ENCODE results near the gene GARIN1A.
"Not testable (repeated sequence)": the region's sequence is repeated elsewhere in the genome, so short reads cannot be mapped to it uniquely, and the experiment has no call there.

The GARIN1A gene

DNA sequence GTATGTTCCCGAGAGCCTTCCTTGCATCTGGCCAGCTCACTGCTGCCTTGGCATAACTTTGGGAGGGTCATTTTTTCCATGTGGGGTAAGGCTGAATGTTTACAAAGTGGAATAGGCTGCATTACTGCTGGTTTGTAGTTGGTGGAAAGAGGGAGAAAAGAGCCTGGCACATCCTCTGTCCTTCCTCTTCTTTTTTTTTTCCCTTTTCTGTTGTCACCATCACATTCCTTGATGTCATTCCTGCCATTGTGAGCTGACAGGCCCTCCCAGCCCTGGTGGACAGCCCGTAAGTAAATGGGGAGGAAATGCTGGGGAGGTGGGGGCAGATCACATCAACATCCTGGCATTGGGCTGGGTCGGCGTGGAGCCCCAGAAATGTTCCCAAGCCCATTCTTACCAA is at the start of gene GARIN1A:
TSS of gene GARIN1A (plus strand) at position 301 of the 400 bp plus-strand sequence. CDS start 106 bp downstream, outside the sequence.
- FAIRE-seq (no peak), DNase-seq (ENCODE audit: insufficient read length, low spot score) (no peak)

DNA sequence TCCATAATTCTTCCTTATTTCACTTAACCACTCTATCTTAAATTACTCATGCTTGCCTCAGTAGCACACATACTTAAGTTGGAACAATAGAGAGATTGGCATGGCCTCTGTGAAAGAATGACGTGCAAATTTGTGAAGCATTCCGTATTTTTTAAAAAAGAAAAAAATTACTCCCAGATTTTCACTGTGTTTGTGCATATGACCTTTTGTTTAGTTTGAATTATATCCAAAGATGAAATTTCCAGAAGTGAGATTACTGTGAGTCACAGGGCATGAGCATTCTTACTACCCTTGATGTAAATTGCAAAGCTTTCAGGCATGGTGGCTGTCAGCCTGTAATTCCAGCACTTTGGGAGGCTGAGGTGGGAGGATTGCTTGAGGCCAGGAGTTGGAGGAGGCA is 45.0 kb upstream of the GARIN1A start:
- not testable (repeated sequence) for DNase-seq (ENCODE audit: insufficient read length, low spot score); FAIRE-seq

DNA sequence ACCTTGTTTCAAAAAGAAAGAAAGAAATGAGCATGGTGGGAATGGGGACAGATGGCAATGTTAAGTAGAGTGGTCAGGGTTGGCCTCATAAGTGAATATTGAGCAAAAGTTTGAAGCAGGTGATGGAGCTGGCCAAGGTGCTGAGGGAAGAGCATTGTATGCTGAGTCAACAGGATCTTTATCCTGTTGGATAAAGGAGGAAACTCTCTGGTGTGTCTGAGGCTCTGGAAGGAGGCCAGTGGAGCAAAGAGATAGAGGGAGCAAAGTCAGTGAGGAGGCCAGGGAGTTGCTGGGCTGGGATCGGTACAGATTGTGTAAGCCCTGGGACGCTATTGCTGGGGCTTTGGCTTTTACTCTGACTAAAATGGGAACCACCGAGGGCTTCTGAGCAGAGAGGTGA is 38.2 kb upstream of the GARIN1A start:
- not testable (repeated sequence) for DNase-seq (ENCODE audit: insufficient read length, low spot score); FAIRE-seq

DNA sequence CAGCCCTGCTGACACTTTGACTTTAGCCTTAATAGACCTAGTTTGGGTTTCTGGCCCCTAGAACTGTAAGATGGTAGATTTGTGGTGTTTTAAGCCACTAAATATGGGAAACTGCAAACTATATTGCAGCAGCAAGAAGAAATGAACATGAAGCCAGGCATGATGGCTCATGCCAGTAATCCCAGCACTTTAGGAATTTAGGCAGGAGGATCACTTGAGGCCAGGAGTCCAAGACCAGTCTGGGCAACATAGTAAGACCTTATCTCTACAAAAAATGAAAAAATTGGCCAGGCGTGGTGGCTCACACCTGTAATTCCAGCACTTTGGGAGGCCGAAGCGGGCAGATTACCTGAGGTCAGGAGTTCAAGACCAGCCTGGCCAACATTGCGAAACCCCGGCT is 26.9 kb upstream of the GARIN1A start:
- not testable (repeated sequence) for FAIRE-seq; DNase-seq (ENCODE audit: insufficient read length, low spot score)

DNA sequence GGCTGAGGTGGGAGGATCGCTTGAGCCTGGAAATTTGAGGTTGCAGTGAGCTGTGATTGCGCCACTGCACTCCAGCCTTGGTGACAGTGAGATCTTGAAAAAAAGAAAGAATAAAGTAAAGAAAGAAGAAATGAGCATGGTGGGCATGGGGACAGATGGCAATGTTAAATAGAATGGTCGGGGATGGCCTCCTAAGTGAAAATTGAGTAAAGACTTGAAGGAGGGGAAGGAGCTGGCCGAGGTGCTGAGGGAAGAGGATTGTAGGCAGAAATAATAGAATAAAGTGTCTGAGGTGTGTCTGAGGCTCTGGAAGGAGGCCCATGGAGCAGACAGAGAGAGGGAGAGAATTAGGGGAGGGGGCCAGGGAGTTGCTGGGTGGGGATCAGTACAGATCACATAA is 26.2 kb upstream of the GARIN1A start:
- DNase-seq (ENCODE audit: insufficient read length, low spot score); FAIRE-seq: not testable (repeated sequence)

DNA sequence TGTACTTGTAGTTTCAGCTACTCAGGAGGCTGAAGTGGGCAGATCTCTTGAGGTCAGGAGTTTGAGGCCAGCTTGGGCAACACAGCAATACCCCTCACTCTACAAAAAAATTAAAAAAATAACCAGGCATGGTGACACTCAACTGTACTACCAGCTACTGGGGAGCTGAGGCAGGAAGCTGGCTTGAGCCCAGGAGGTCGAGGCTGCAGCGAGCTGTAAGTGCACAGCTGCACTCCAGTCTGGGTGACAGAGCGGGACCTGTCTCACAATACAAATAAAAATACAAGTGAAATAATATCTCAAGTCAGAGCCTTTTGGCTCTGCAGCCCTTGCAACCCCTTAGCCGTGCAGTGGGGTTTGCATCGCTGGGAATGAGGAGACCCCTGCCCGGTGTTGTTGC is 25.2 kb upstream of the GARIN1A start:
- FAIRE-seq; DNase-seq (ENCODE audit: insufficient read length, low spot score): not testable (repeated sequence)

DNA sequence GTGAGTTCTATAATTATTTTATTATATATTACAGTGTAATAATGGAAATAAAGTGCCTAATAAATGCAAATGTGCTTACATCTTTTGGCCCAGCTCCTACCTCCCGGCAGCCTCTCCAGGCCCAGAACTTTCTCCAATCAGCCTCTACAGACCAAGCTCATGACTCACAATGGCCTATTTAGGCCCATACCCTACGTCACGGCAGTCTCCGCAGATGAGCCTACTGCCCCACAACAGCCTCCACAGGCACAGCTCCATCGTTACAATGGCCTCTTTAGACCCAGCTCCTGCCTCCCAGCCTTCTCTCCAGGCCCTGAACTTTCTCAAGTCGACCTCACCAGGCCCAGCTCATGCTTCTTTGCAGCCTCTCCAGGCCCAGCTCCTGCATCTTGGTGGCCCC is 21.0 kb upstream of the GARIN1A start:
- FAIRE-seq; DNase-seq (ENCODE audit: insufficient read length, low spot score): not testable (repeated sequence)

DNA sequence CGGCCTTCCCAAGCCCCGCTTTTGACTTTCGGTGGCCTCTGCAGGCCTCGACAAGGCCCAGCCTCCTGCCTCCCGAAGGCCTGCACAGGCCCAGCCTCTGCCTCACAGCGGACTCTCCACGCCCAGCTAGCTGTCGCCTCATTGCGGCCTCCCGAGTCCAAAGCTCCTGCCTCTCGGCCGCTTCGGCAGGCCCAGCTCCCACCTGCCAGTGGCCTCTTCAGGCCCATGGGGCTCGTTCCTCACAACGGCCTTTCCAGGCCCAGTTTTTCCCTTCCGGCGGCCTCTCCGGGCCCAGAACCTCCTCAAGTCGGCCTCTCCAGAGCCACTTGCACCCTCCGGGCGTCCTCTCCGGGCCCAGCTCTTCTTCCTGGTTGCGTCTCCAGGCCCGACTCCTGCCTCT is 19.5 kb upstream of the GARIN1A start:
- not testable (repeated sequence) for FAIRE-seq; DNase-seq (ENCODE audit: insufficient read length, low spot score)

DNA sequence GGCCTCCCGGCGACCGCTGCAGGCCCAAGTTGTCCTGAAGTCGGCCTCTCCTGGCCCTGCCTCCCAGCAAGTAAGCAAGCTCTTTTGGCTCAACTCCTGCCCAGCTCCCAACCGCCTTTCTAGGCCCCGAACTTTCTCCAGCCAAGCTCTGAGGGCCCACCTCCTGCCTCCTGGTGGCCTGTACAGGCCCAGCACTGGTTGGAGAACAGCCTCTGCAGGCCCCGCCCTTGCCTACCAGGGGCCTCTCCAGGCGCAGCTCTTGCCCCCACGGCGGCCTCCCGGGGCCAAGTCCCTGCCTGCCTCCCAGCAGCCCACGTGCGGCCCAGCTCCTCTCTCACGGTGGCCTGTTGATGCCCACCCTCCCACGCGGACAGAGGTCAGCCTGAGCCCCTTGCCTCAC is 18.9 kb upstream of the GARIN1A start:
- DNase-seq (ENCODE audit: insufficient read length, low spot score); FAIRE-seq: not testable (repeated sequence)

DNA sequence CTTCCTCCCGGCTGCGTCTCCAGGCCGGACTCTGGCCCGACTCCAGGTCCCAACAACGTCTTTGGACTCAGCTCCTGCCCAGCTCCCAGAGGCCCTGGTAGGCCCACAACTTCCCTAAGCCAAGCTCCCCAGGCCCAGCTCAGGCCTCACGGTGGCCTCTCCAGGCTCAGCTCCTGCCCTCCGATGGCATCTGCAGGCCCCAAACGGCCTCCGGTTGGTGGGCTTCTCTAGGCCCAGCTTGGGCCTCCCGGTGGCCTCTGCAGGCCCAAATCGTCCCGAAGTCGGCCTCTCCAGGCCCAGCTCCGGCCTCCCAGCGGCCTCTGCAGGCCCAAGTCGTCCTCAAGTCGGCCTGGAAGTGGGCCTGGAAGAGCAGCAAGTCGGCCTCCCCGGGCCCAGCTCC is 18.0 kb upstream of the GARIN1A start:
- FAIRE-seq; DNase-seq (ENCODE audit: insufficient read length, low spot score): not testable (repeated sequence)

DNA sequence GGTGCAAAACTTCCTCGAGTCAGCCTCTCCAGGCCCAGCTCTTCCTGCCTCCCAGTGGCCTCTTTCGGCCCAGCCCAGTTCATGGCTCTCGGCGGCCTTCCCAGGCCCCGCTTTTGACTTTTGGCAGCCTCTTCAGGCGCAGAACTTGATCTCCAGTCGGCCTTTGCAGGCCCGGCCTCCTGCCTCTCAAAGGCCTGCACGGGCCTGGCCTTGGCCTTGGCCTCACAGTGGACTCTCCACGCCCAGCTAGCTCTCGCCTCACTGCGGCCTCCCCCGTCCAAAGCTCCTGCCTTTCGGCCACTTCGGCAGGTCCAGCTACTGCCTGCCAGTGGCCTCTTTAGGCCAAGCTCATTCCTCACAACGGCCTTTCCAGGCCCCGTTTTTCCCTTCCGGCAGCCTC is 17.6 kb upstream of the GARIN1A start:
- not testable (repeated sequence) for FAIRE-seq; DNase-seq (ENCODE audit: insufficient read length, low spot score)

DNA sequence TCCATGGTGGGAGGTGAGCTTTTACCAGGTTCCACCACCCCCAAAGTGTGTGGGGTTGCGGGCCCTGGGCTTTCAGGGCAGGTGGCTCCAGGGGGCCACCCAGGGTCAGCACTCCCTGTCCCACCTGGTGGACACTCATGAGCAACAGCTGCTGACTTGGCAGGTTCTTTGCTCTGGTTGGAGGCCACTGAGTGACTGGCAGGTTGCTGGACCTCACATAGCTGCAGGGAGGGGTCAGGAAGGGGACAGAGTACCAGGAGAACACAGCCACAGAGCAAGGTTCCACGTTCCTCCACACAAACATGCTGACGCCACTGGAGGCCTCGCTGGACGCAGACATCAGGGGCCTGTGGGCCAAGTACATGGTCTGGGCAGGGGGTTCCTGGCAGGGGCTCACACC is 13.7 kb upstream of the GARIN1A start:
- FAIRE-seq; DNase-seq (ENCODE audit: insufficient read length, low spot score): not testable (repeated sequence)

DNA sequence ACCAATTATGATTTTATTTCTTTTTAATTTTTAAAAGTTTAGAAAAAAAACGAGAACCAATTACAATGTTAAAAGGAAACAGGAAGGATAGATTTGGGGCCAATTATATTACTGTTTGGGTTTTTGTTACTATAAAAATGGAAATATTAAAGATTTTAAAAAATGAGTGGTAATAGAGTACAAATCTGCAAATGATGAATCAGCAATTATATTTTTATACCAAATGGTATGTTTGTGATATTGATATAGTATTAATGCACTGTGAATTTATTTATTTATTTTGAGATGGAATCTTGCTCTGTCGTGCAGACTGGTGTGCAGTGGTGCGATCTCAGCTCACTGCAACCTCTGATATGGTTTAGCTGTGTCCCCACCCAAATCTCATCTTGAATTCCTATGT is 11.5 kb upstream of the GARIN1A start:
- FAIRE-seq (no peak), DNase-seq (ENCODE audit: insufficient read length, low spot score) (no peak)

DNA sequence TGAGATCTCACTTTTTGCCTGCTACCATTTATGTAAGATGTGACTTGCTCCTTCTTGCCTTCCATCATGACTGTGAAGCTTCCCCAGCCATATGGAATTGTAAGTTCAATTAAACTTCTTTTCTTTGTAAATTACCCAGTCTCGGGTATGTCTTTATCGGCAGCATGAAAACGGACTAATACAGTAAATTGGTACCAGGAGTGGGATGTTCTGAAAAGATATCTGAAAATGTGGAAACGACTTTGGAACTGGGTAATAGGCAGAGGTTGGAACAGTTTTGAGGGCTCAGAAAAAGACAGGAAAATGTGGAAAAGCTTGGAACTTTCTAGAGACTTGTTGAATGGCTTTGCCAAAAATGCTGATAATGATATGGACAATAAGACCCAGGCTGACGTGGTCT is 10.6 kb upstream of the GARIN1A start:
- FAIRE-seq (no peak), DNase-seq (ENCODE audit: insufficient read length, low spot score) (no peak)

DNA sequence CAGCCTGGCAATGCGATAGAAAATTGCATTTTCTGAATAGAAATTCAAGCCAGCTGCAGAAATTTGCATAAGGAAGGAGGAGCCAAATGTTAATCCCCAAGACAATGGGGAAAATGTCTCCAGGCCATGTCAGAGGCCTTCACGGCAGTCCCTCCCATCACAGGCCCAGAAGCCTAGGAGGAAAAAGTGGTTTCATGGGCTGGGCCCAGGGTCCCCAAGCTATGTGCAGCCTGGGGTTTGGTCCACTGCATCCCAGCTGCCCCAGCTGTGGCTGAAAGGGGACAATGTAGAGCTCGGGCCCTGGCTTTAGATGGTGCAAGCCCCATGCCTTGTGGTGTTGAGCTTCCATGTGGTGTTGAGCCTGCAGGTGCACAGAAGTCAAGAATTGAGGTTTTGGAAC is 10.0 kb upstream of the GARIN1A start:
- FAIRE-seq (no peak), DNase-seq (ENCODE audit: insufficient read length, low spot score) (no peak)

DNA sequence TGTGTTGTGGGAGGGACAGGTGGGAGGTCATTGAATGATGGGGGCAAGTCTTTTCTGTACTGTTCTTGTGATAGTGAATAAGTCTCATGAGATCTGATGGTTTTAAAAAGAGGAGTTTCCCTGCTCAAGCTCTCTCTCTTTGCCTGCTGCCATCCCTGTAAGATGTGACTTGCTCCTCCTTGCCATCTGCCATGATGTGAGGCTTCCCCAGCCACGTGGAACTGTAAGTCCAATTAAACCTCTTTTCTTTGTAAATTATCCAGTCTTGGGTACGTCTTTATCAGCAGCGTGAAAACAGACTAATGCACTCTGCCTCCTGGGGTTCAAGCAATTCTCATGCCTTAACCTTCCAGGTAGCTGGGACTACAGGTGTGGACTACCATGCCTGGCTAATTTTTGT is 8.9 kb upstream of the GARIN1A start:
- DNase-seq (ENCODE audit: insufficient read length, low spot score); FAIRE-seq: not testable (repeated sequence)

DNA sequence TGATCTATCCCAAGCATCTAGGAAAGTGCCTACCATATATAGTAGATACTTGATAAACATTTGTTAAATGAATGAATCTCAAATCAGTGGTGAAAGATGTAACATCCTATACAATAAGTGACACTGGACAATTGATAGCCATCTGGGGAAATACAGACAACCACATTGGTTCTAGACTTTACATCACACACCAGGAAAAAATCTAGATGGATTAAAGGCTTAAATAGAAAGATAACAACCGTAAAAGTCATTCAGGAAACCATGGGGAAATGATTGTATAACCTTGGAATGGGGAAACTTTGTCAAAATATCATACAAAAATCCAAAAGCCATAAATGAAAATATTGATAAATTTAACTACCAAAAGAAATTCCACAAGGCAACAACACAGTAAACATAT is 7.0 kb upstream of the GARIN1A start:
- peak; percentile 60 for FAIRE-seq
- DNase-seq (ENCODE audit: insufficient read length, low spot score), result no peak

DNA sequence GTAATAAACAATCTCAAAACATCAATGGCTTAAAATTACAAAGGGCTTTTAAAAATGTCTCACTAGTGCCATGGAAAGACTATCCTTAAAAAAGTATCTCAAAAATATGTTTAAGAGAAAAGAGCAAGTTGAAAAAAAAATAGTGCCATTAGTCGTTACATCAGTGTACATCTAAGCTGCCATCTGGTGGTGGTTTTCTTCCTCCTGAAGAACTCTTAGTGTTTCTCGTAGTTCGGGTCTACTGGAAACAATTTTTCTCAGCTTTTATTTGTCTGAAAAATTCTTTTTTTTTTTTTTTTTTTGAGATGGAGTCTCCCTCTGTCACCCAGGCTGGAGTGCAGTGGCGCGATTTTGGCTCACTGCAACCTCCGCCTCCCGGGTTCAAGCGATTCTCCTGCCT is 5.9 kb upstream of the GARIN1A start:
- DNase-seq (ENCODE audit: insufficient read length, low spot score), result no peak
- FAIRE-seq, result no peak

DNA sequence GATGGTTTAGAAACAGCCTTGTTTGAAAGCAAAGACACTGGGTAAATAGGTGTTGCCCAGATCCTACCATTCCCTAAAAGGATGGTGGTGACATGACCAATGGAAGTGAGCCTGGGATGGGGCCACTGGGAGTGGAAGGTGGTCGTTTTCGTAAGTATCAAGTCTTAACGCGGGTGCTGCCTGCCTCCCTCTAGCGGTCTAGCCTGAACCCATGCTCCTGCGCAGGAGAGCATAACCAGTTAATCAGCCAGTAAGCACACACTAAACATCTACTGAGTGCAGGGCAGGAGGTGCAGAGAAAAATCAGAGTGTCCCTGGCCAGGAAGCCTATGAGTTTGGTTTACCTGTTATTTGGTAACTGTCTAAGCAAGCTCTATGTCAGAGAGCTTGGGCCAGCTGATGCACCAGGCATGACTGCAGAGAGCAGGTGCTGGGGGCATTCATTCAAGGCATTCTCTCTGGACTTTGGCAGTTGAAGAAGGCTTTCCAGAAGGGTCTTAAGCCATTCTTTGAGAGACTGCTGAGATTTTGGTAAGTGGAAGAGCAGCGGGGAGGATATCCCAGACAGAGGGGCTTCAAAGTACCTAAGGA is 930 bp downstream of the GARIN1A start:
- no peak for DNase-seq (ENCODE audit: insufficient read length, low spot score)
- no peak for FAIRE-seq

DNA sequence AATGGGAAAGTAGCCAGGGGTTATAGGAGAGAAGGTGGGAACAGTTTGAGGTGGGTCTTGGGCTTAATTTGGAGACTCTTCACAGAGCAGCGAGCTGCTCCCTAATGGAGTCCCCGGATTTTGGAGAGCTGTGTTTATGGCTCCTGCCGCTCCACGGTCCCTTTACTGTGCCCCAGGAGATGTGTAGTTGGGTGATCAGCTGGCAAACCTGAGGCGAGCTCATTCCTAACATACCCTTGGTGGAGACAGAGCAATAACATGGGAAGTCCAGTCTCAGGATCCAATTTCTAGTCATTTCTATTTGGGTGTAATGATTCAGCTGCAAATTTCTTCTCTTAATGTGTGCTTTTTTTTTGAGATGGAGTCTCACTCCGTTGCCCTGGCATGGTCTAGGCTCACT is 1.5 kb downstream of the GARIN1A start:
- FAIRE-seq, result no peak

DNA sequence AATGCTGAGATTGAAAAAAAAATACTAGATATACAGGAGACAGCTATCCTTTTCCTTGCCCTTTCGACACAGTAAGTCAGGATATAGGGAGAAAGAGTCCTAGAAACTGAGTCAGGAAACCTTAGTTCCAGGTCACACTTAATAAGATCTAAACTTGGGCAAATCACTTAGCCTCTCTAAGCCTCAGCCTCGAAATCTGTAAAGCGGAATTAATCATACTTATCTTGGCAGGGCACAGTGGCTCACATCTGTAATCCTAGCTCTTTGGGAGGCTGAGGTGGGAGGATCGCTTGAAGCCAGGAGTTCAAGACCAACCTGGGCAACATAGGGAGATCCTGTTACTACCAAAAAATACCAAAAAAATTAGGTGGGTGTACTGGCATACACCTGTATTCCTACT is 4.6 kb downstream of the GARIN1A start:
- DNase-seq (ENCODE audit: insufficient read length, low spot score), result no peak
- FAIRE-seq, result no peak

More for the DNA sequence above, 1.5 kb downstream of the GARIN1A start:
- no peak for DNase-seq (ENCODE audit: insufficient read length, low spot score)

DNA sequence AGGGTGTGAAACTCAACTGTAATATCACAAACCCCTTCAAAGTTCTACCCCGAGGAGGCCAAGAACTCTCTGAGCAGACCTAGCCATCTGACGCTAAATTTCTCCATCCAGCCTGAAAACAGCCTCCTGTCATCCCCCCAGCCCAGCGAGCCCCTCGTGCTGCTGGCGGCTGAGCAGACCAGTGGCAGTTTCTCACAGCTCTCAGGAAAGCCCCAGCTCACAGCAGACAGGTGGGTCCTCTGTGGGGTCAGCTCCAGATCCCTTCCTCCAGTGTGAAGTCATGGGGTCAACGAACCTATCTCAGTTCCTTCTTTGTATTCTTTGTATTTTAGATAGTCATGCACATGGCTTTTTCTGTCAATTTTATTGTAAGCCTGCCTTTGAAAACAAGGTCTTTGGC is 7.8 kb downstream of the GARIN1A start:
- peak; percentile 42 for FAIRE-seq

More for the DNA sequence above, 7.8 kb downstream of the GARIN1A start:
- DNase-seq (ENCODE audit: insufficient read length, low spot score), result no peak

Data from GM19239 (cell line).